Peyer's patch (tissue), 4 donors: ENCODE results near the gene GPSM1. TPM values are rescaled to one million over a fixed set of nuclear protein-coding genes. Genes with fewer than 3 reads are reported as not detected.

Experiments used
- DNase-seq, 3 donors: peaks; one replicate each; pipeline ENCODE4 v3.0.0-alpha.2; 2017 to 2019
- H3K27ac ChIP-seq, 4 donors: fragments of 200-600 bp; sonication (generic); one replicate each; pipeline ENCODE4 v1.5.1; 2016 to 2019
- H3K27me3 ChIP-seq, 2 donors: fragments of 200-600 bp; sonication (generic); one replicate each; pipeline ENCODE4 v1.5.1; 2019
- H3K36me3 ChIP-seq, 3 donors: fragments of 200-600 bp; sonication (generic); one replicate each; pipeline ENCODE4 v1.5.1; 2016 to 2019
- H3K4me1 ChIP-seq, 4 donors: fragments of 200-600 bp; sonication (generic); one replicate each; pipeline ENCODE4 v1.5.1; 2016 to 2019
- H3K4me3 ChIP-seq, 4 donors: fragments of 200-600 bp; sonication (generic); 1 replicate in 3 of 4; 2 replicates in 1 of 4; pipeline ENCODE4 v1.5.1; 2016 to 2019; ENCODE audit warnings: mild to moderate bottlenecking in 1 of 4
- H3K9me3 ChIP-seq, 4 donors: fragments of 200-600 bp; sonication (generic); one replicate each; pipeline ENCODE4 v1.5.1; 2016 to 2019; ENCODE audit warnings: mild to moderate bottlenecking in 1 of 4
- POLR2A ChIP-seq, 2 donors: fragments of 450-650 bp; IDR thresholded peaks; one replicate each; pipeline ENCODE4 v1.5.1; 2017; ENCODE audit warnings: antibody characterized with exemption in 2 of 2, mild to moderate bottlenecking in 2 of 2, moderate library complexity in 2 of 2
- total RNA-seq, 4 donors: library from RNA; depleted of rRNA; stranded (reverse); fragments of >200 nt; gene quantifications; one replicate each; pipeline ENCODE4 v1.1.0, GENCODE V29; 2016
- TF ChIP-seq, protein P1 (sequence below), 6 experiments: fragments of 450-650 bp in 4 of 6; fragments of 200-600 bp in 2 of 6; sonication (generic) in 1 of 6; IDR thresholded peaks; one replicate each; pipeline ENCODE4 v1.5.1; 2017 to 2019; ENCODE audit warnings: antibody characterized with exemption in 6 of 6, mild to moderate bottlenecking in 3 of 6, moderate library complexity in 1 of 6

GPSM1 gene
- total RNA-seq, 4 donors from 2014 or later = 3.7 to 25.6 (median 6.0) TPM

DNA sequence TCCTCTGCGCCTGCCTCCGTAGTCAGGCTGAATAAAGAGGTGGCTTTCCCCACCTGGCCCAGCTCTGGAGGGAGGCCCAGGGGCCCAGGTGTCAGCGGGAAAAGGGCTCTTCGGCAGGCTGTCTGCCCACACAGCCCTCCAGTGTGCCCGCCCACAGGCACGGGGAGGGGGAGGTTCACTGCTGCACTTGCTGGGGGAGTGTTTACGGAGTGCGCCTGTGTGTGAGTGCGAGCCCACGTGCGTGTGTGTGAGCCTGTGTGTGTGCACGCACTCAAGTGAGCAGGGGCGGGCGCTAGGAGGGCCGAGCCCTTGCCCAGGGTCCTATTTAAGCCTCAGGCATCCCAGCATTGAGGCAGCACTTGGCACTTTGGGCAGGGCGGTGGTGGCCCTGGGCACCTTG, 25.3 kb downstream of the GPSM1 start:
- no peak overlapping the region for H3K4me3 ChIP-seq

DNA sequence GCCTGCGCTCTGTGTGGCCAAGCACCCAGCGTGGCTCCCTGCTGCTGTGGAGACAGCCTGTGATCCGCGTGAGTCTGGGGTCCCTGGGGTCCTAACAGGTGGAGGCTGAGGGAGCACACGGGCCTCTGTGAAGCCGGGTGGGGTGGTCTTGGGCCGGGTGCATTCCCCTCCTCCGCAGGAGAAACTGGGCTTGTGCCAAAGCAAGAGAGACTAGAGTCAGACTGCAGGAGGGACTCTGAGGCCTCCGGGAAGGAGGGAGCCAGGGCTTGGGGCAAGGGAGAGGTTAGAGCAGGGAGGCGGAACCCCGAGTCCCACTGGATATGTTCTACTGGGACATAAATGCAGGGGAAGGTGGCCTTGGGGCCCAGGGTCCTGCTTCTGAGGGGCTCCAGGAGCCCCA, 25.7 kb downstream of the GPSM1 start:
- TF ChIP-seq POLR2A (IDR thresholded peaks at IDR 0.05) = no peak
- TF ChIP-seq, protein P1, sequence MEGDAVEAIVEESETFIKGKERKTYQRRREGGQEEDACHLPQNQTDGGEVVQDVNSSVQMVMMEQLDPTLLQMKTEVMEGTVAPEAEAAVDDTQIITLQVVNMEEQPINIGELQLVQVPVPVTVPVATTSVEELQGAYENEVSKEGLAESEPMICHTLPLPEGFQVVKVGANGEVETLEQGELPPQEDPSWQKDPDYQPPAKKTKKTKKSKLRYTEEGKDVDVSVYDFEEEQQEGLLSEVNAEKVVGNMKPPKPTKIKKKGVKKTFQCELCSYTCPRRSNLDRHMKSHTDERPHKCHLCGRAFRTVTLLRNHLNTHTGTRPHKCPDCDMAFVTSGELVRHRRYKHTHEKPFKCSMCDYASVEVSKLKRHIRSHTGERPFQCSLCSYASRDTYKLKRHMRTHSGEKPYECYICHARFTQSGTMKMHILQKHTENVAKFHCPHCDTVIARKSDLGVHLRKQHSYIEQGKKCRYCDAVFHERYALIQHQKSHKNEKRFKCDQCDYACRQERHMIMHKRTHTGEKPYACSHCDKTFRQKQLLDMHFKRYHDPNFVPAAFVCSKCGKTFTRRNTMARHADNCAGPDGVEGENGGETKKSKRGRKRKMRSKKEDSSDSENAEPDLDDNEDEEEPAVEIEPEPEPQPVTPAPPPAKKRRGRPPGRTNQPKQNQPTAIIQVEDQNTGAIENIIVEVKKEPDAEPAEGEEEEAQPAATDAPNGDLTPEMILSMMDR (IDR thresholded peaks at IDR 0.05) = no peak
- no peaks in the 10 kb centered on the region for H3K36me3 ChIP-seq
- no peaks in the 10 kb centered on the region for H3K27me3 ChIP-seq
- no peak overlapping the region for H3K4me3 ChIP-seq
- no peaks in the 10 kb centered on the region for H3K9me3 ChIP-seq
- H3K4me1 ChIP-seq = no peaks in the 10 kb centered on the region
- DNase-seq = no peak
- no peak overlapping the region for H3K27ac ChIP-seq

More for the DNA sequence above, 25.3 kb downstream of the GPSM1 start:
- Histone ChIP-seq H3K27me3 (no peaks in the 10 kb centered on the region), H3K9me3 (no peaks in the 10 kb centered on the region), H3K36me3 (no peaks in the 10 kb centered on the region), H3K4me1 (no peaks in the 10 kb centered on the region), H3K27ac (no peak overlapping the region)
- no peak for DNase-seq
- TF ChIP-seq, protein P1 (IDR thresholded peaks at IDR 0.05) = no peak
- TF ChIP-seq POLR2A (IDR thresholded peaks at IDR 0.05) = no peak

DNA sequence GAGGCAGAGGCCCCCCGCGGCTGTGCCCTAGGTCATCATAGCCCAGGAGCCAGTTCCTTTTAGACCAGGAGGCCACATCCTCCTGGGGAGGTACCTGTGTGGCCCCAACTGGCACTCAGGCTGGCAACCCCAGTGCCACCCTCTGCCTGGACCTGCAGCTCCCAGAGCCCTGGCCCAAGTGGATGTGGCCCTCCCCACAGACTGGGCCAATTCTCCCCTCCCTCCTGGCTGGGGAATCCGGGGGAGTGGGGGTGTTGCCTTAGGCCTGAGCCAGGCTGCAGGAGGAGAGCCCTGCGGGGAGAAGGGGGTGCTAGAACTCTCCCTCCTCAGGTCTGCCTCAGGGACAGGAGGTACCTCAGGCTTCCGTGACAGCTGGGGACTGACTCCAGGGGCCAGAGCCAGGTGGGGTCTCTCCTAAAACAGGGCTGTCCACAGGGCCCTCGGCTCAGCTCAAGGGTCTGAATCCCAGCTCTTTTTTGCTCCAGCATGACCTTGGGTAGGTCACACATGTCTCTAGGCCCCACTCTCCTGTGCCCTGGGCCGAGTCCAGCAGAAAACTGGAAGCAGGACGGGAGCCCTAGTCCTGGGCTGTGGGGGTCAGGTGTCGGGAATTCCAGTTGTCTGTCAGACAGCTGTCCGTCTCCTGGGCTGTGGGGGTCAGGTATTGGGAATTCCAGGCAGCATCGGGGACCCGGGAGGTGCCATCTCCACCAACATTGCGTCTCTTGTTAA, 26.6 kb downstream of the GPSM1 start:
- H3K27ac ChIP-seq = no peak overlapping the region
- DNase-seq = no peak
- H3K9me3 ChIP-seq = no peaks in the 10 kb centered on the region
- no peaks in the 10 kb centered on the region for H3K36me3 ChIP-seq
- H3K27me3 ChIP-seq = no peaks in the 10 kb centered on the region
- TF ChIP-seq, protein P1 (IDR thresholded peaks at IDR 0.05) = no peak
- no peak for TF ChIP-seq POLR2A (IDR thresholded peaks at IDR 0.05)
- no peaks in the 10 kb centered on the region for H3K4me1 ChIP-seq
- H3K4me3 ChIP-seq = no peak overlapping the region

DNA sequence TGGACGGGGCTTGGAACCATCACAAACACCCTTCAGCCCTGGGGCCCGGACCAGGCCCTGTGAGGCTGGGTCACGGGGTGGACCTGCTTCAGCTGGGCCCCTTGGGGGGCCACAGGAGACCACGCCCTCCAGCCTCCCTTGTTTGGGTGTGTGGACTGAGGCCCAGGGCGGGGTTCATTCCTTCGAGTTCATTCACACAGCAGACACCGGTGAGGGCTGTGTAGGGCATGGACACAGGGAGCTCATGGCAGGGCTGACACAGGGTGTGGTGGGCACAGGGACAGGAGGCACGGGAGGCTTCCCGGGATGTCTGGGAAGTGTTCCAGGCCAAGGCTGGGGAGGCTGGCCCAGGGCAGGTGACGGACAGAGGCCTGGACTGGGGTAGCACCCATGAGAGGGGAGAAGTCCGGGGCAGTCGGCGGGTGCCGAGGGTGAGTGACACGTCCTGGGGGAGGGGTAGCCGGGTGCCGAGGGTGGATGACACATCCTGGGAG, 27.3 kb downstream of the GPSM1 start:
- H3K9me3 ChIP-seq = no peaks in the 10 kb centered on the region
- H3K4me3 ChIP-seq = no peak overlapping the region
- no peaks in the 10 kb centered on the region for H3K27me3 ChIP-seq
- H3K4me1 ChIP-seq = no peaks in the 10 kb centered on the region
- TF ChIP-seq, protein P1 (IDR thresholded peaks at IDR 0.05) = no peak
- TF ChIP-seq POLR2A (IDR thresholded peaks at IDR 0.05) = no peak
- no peak for DNase-seq
- H3K27ac ChIP-seq = no peak overlapping the region
- no peaks in the 10 kb centered on the region for H3K36me3 ChIP-seq

DNA sequence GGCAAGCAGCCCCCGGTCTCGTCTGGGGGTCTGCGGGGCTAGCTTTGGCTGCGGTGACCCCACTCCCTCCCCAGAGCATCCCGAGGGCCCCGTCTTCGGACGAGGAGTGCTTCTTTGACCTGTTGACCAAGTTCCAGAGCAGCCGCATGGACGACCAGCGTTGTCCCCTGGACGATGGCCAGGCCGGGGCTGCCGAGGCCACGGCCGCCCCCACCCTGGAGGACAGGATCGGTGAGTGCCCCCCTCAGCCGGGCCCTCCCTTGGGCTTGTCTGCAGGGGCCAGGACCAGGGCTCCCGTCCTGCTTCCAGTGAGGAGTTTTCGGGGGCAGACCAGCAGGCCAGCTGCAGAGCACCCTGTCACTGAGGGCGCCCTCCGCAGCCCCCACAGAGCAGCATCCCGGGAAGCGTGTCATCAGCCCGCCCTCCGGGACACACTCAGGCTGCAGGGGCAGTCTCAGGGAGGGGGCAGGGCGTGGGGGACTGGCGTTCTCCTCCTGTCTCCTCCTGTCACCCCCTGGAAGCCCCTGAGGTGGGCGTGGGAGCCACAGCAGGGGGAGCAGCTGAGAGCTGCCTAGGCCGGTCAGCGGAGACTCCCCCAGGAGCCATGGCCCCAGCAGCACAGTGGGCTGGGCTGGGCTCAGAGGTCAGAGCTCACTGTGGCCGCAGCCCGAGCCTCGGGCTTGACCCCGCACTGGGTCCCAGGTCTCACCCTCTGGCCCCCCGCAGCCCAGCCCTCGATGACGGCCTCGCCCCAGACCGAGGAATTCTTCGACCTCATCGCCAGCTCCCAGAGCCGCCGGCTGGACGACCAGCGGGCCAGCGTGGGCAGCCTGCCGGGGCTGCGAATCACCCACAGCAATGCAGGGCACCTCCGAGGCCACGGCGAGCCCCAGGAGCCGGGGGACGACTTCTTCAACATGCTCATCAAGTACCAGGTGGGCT, 28.5 kb downstream of the GPSM1 start:
- Histone ChIP-seq H3K27me3 (no peaks in the 10 kb centered on the region), H3K9me3 (no peaks in the 10 kb centered on the region), H3K27ac (no peak overlapping the region)

More for the DNA sequence above, 28.5 kb downstream of the GPSM1 start:
- TF ChIP-seq, protein P1 (IDR thresholded peaks at IDR 0.05) = no peak
- TF ChIP-seq POLR2A (IDR thresholded peaks at IDR 0.05) = no peak
- no peaks in the 10 kb centered on the region for H3K4me1 ChIP-seq
- H3K4me3 ChIP-seq = no peak overlapping the region
- DNase-seq = no peak
- H3K36me3 ChIP-seq = no peaks in the 10 kb centered on the region
